ENCODE data around the gene ADORA2B.
A peak's percentile ranks its signal among the peaks of the same experiment; 100 is the strongest.
"Not testable (repeated sequence)": the region's sequence is repeated elsewhere in the genome, so short reads cannot be mapped to it uniquely, and the experiment has no call there.

ADORA2B gene

DNA sequence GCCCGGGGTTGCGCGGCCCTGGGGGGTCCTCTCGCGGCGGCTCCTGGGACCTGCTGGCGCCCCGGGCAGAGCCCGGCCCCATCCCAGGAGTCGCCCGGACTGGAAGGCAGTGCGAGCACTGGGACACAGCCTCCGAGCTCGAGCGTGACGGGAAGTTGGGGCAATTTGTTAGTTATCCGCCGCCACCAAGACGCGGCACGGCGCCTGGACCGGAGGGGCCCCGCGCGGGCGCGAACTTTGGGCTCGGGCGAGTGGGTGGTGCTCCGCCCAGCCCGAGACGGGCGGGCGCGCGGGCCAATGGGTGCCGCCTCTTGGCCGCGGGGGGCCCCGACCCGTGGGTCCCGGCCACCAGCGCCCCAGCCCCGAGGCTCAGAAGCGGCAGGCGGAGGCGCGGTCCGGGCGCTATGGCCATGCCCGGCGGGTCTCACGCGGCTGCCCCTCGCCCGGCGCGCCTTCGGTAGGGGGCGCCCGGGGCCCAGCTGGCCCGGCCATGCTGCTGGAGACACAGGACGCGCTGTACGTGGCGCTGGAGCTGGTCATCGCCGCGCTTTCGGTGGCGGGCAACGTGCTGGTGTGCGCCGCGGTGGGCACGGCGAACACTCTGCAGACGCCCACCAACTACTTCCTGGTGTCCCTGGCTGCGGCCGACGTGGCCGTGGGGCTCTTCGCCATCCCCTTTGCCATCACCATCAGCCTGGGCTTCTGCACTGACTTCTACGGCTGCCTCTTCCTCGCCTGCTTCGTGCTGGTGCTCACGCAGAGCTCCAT lies at the start of gene ADORA2B:
TSS of gene ADORA2B (plus strand) at position 372 of the 768 bp plus-strand sequence. CDS start at position 491, 119 bp downstream.
- DNase-seq, result no peak

DNA sequence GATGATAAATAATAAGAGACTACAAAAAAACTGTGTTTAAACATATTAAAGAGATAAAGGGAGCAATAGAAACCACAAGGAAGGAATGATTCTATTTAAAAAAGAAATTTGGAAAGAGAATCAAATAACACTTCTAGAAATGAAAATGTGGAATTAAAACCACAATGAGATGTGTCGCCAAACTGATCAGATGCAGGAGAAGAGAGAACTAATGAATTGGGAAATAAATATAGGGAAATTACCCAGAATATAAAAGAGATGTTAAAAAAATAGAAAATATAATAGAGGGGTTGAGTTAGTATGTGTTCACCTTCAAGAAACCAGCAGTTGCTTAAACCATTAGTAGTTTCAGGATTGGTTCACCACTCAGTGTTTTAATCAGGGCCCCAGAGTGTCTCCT lies 48.7 kb upstream of the ADORA2B start:
- no peak for DNase-seq

DNA sequence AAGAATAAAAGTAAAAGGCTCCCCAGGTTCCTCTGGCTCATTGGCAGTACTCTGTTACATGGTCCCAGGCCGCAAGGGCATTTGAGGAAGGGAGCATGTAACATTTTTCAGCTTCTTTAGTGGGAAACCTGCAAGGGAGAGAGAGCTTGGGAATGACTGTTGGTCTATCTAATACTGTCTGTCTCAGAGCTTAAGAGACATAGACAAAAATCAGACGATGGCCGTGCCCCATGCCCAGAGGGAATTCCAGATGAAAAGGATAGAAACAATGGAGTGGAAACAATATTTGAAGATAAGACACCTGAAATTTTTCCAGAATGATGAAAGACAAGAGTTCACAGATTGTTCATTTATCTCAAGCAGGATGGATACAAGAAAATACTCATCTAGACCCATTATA lies 48.1 kb upstream of the ADORA2B start:
- no peak for DNase-seq

DNA sequence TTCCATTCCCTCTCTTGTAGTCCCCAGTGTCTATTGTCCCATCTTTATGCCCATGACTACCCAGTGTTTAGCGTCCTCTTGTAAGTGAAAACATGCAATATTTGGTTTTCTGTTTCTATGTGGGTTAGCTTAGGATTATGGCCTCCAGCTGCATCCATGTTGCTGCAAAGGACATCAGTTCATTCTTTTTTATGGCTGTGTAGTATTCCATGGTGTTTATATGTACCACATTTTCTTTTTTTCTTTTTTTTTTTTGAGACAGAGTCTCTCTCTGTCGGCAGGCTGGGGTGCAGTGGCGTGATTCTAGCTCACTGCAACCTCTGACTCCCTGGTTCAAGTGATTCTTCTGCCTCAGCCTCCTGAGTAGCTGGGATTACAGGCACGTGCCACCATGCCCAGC lies 45.3 kb upstream of the ADORA2B start:
- not testable (repeated sequence) for DNase-seq

DNA sequence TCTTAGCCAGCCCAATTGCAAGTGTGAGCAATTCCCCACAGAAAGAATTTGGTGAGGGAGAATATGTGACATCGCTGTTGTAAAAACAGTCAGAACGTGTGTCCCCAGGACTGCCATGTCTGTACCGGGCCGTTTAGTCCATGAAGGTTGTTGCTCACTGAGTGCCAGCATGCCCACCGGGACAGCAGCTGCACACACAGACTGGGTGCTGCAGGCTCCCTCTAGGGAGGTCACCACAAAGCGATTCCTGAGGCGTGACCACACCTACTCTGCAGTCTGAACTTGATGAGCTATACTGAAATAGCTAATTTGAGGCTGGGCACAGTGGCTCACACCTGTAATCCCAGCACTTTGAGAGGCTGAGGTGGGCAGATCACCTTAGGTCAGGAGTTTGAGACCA lies 44.1 kb upstream of the ADORA2B start:
- peak; percentile 19 for DNase-seq

DNA sequence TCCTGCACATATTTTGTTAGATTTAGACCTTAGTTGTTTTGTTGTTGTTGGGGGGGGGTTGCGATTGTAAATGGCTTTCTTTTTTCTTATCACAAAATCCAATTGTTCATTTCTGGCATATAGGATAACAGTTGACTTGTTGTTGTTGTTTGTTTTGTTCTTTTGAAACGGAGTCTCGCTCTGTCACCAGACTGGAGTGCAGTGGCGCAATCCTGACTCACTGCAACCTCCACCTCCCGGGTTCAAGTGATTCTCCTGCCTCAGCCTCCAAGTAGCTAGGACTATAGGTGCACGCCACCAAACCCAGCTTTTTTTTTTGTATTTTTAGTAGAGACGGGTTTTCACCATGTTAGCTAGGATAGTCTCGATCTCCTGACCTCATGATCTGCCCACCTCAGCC lies 39.7 kb upstream of the ADORA2B start:
- not testable (repeated sequence) for DNase-seq

DNA sequence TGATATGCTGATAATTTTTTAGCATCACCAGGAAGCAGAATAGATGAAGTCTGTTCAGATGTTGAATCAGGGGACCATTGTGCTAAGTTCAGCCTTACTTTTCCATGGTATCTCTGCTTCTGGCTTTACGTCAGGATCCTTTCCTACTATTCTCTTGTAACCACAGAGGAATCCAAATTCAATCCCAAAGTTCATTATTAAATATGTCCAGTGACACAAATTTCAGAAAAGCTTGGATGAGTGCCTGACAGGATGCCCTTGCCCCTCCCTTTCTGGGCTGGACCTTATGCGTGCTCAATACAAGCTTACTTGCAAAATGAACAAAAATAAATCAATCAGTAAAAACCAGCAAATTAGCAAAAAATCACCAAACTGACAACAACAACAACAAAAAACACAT lies 37.6 kb upstream of the ADORA2B start:
- DNase-seq, result no peak

DNA sequence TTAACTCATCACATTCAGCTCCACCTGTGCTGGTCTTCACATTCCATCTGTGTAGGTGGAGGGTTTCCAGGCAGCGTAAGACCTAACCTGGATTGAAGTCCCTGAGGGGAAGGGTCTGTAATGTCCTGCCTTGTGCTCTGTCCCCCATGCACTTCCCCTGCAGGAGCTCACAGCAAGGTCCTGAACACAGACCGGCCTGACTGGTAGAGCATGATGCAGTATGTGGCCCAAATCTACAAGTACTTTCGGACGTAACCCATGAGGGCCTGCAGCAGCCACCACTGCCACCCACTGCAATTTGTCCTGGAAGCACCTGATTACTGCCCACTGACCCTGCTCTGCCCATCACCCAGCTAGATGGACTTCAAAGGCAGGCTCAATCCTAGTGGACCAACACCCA lies 36.6 kb upstream of the ADORA2B start:
- DNase-seq, result no peak

DNA sequence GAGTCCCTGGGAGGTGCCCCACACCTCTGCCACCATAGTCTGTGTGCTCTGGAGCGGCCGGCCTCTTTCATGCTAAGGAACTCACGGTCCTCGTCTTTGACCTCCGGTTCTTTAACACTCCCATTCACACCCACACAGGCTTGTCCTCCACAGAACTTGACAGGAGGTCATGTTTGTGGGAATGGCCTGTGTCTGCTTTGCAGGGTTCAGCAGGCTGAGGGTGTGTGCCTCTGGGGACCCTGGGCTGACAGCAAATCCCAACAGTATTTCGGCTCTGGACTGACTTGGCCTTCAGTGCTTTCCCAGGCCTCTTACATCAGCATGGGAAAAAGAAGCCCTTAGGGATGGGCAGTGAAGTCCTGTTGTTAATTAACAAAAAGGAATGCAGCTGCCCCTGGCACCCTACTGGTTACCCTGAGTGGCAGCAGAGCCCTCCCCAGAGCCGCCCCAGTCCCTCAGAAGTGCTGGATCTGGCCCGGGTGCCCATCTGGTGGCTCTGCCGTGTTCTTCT lies 35.4 kb upstream of the ADORA2B start:
- DNase-seq, result no peak

DNA sequence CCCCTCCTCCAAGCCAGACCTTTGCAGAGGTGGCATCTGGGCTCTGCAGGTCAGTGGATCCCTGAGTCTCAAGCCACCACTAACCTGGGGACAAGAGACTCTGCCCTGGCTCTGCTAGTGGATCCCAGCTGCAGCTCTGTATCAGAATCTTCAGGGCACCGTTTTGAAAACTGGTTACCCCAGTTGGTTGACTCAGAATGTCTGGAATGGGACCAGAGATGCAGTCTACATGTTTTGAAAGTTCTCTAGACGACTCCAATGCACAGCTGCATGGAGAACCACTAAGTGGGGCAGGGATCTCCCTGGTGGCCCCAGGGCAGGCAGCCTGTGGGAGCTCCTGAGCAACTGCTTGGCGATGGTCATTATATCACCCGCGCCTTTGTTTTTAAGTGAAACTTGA lies 34.1 kb upstream of the ADORA2B start:
- no peak for DNase-seq

DNA sequence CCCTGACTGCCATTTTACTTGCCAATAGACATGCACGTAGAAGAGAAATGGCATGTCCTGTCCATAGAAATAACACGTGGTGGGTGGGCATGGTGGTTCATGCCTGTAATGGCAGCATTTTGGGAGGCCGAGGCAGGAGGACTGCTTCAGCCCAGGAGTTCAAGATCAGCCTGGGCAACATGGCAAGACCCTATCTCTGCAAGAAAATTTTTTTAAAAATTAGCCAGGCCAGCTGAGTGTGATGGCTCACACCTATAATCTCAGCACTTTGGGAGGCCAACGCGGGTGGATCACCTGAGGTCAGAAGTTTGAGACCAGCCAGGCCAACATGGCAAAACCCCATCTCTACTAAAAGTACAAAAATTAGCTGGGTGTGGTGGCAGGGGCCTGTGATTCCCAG lies 33.2 kb upstream of the ADORA2B start:
- not testable (repeated sequence) for DNase-seq

DNA sequence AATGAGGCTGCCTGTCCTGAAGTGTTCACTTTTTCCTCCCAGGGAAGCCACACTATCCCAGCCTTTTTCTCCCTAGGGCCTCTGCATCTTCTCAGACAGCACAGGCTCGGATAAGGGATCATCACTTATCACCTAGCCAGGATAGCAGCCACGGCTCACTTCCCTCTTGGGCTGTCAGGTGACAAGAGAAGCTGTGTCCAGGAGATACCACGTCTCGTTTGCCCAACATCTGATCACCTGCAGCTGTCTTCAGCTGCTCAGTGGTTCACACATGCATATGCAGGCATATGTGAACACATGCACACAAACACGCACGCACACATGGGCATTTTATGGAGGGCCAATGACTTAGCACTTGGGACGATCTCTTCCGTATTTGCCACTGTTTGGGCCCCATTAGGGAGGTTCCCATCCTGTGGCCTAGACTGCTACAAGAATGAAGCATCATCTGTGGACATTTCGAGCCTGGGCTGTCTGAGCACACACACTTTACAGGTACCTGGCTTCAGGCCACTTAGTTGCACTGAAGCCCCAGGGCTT lies 32.4 kb upstream of the ADORA2B start:
- DNase-seq, result no peak

DNA sequence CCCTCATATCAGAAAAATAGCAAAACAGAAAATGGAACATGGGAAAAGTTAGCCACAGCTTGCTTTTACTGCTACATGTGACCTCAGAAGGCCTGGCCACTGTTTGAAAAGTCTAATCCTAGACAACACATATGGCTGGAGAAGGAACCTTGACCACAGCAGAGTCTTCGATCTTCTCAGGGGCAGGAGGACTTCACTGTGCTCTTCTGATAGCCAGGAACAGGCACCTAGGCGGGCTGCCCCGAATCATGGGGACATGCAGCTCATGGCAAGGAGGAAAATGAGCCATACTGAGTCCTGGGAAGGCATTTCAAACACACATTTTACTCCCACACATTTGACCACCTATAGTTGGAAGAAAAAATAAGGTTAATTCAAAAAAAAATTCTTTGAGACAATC lies 31.1 kb upstream of the ADORA2B start:
- DNase-seq, result no peak

DNA sequence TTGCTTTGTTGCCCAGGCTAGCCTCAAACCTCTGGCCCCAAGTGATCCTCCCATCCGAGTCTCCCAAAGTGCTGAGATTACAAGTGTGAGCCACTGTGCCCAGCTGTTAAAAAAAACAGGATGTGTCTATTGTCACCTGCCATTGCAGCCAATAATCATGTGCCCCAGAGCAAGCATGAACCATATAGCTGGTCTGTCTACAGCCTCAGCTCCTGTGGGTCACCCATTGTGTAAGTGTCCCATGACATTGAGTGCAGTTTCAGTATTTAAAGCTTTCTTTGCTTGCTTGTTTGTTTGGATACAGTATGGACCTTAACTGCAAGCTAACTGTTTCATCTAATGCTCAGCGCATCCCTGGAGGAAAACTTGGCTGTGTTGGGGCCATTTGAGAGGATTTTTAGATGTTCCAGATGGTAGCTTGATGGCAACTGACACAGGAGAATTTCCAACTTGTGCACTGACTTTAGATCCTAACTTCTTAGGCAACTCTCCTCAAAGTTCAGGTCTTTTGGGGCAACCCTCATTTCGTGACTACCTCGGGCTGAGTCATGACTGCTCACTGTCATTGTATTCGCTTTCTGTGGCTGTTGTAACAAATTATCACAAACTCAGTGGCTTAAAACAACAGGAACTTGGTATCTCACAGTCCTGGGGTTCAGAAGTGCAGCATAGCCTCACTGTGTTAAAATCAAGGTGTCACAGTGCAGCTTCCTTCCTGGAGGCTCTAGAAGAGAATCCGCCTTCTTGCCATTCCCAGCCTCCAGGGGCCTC lies 30.3 kb upstream of the ADORA2B start:
- DNase-seq, result no peak

DNA sequence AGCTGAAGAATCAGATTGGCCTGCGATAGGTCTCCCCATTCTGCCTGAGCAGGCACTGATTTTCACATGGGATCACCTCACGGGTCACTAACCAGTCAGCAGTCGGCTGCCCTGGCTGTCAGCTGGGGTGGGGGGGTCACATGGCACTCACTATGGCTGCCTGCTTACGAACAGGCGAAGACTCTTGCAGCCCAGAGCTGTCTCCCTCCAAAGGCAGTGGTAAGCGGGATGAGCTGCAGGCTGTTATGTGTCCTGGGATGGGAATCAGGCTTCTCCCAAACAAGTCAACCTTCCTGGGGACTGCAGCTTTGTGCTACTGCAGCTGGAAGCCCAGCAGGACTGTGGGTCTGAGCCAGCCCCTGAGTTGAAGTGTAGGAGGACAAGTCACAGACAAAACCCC lies 29.0 kb upstream of the ADORA2B start:
- no peak for DNase-seq

DNA sequence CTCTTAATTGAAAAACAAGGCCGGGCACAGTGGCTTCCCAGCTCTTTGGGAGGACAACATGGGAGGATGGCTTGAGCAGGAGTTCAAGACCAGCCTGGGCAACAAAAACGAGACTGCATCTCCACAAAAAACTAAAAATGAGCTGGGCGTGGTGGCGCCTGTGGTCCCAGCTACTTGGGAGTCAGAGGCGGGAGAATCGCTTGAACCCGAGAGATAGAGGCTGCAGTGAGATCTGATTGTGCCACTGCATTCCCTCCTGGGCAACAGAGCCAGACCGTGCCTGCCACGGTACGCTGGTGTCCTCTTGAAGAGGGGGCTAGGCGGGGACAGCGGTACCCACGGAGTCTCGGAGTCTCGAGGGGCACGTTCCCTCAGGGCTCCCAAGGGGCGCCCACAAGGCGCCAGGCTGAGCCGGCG lies 27.9 kb upstream of the ADORA2B start:
- DNase-seq, result no peak

DNA sequence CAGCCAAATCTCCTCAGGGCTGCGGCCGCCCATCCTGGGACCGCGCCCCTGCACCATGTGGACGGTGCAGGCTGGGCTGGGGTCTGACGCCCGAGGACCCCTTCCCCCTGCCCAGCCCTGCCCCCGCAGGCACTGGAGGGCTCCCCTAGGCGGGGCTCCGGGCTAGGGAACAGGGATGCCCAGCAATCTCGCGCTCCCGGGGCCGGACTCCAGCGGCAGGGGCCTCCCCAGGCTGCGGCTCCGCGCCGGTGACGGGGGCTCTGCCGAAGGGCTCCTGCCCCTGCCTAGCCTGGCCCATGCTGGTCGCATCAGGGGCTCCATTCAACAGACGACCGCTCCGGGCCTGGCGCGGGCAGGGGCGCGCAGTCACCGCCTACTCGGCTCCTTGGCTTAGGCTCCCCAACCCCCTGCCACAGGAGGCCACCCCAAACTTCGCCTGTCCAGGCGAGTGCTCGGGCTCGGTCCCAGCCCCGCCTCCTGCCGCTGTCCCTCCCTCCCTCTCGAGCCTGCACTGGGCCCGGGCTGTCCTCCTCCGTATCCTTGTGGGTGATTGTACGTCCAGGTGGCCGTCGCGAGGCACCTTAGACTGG lies 27.4 kb upstream of the ADORA2B start:
- DNase-seq, result no peak

DNA sequence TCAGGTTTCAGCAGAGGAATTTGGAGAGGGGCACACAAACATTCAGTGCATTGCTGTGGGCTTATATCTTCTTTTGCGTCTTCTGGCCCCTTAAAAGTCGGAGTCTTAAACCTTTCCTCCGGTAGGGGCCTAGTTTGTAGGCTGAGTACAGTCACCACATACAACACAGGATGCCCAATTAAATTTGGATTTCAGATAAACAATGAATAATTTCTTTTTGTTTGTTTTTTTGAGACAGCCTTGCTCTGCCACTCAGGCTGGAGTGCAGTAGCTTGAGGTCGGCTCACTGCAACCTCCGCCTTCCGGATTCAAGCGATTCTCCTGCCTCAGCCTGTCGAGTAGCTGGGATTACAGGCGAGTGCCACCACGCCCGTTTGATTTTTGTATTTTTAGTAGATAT lies 26.7 kb upstream of the ADORA2B start:
- DNase-seq, result no peak

DNA sequence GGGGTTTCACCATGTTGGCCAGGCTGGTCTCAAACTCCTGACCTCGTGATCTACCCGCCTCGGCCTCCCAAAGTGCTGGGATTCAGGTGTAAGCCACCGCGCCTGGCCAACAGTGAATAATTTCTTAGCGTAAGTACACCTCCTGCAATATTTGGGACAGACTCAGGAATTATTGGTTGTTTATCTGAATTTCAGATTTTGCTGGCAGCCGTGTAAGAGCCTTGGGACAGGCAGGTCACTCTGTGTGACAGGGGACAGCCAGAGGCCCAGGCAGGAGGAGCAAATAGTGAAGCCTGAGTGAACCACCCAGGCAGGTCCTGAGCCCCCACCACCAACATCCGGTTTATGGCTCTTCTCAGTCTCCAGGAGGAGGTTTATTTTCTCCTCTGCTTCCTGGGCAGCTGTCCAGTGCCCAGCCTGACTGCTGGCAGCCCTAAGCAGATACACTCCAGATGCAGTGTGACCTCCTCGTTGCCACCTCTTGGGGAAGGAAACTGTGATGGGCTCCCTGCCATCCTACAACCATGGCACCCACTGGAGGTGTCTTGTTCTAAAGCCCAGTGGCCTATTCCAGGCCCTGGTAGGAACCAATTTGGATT lies 26.2 kb upstream of the ADORA2B start:
- no peak for DNase-seq

DNA sequence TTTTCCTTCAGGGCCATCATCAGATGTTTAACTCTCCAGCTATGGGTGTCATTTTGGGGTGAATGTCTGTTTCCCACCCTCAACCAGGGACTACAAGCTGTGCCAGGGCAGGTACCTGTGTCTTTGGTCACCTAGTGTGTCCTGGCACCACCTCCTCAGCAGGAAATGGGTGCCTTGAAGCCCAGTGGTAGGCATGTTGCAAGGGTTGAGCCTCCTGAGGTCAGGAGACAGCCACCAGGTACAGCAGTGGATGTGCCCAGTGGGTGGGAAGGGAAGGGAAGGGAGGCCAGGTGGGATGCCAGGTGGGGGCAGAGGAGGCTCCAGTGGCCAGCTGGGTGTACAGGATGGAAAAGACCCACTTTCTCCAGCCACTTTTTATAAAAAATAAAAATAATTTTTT lies 25.5 kb upstream of the ADORA2B start:
- no peak for DNase-seq

DNA sequence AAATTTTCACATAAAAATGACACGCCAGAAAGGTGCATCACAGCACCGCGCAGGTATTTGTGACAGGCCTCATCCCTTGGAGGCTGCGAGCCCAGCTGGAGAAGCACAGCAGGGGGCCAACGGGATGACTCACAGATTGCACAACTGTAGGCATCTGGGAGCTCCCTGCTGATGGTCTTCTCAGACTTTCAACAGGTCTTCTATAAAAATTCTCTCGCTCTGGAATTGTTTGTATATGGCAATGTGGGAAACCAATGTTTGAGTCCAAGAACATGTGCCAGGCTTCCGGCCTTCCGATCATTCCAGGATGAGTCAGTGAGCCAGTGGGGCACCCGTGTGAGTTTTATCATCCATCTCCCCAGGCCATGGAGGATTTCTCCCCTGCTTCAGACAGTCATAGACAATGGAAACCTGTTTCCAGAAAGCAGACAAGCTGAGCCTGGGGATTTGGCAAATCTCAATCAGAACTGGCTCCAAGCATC lies 24.1 kb upstream of the ADORA2B start:
- DNase-seq, result no peak

DNA sequence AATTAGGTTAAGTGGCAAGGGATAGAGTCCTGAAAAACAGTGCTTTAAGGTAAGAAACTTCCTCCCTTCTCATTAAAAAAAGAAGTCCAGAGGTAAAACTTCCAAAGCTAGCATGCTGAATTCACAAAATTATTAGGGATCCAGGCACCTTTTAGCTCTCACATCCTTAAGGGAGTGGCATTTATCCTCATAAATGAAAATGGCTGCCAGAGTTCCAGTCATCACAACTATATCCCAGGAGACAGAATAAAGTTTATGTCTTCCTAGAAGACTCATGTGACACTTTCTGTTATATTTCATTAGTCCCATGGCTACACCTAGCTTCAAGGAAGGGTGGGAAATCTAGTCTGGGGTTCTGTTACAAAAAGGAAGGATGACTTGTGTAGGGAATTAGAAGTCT lies 23.3 kb upstream of the ADORA2B start:
- no peak for DNase-seq

DNA sequence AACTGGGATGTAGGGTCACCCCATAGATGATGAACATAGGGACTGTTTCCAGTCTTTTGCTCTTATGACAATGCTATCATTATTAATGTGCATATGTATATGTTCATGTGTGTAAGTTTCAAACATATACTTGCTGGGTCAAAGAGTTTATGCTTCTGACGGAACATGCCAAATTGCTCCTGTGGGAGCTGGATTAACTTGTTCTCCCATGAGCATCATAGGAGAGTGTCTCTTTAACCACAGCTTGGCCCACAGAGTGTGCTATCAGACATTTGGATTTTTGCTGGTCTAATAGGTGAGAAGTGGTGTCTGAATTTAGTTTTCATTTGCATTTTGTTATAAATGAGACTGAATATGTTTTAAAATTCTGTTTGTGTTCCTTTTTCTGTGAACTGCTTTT lies 22.3 kb upstream of the ADORA2B start:
- DNase-seq, result no peak

Data from SHP77 treated with DMSO at 0.1 percent for 48 hours (cell line).